MM.1S (cell line): ENCODE measurements around the gene PDHA1.

Experiments
- EZH2 ChIP-seq: fragments of 300-600 bp; sonication (generic); optimal IDR thresholded peaks from 2 replicates; pipeline ENCODE3; 2017; ENCODE audit warnings: low read depth, mild to moderate bottlenecking, antibody characterized with exemption, low read length, mixed read lengths
- EZH2phosphoT487 ChIP-seq: fragments of 300-600 bp; sonication (generic); IDR thresholded peaks from 2 replicates; pipeline ENCODE4 v1.6.1; 2018; ENCODE audit warnings: antibody characterized with exemption, low read length
- TF ChIP-seq, protein P1 (sequence below): fragments of 300-600 bp; sonication (generic); IDR thresholded peaks from 2 replicates; pipeline ENCODE4 v1.5.1; 2016; ENCODE audit warnings: antibody characterized with exemption, low read length, mixed read lengths

GRCh38 chrX:19372170-19372546 lies 28.4 kb downstream of the PDHA1 start:
- TF ChIP-seq, protein P1, sequence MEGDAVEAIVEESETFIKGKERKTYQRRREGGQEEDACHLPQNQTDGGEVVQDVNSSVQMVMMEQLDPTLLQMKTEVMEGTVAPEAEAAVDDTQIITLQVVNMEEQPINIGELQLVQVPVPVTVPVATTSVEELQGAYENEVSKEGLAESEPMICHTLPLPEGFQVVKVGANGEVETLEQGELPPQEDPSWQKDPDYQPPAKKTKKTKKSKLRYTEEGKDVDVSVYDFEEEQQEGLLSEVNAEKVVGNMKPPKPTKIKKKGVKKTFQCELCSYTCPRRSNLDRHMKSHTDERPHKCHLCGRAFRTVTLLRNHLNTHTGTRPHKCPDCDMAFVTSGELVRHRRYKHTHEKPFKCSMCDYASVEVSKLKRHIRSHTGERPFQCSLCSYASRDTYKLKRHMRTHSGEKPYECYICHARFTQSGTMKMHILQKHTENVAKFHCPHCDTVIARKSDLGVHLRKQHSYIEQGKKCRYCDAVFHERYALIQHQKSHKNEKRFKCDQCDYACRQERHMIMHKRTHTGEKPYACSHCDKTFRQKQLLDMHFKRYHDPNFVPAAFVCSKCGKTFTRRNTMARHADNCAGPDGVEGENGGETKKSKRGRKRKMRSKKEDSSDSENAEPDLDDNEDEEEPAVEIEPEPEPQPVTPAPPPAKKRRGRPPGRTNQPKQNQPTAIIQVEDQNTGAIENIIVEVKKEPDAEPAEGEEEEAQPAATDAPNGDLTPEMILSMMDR: peak; percentile 70
- TF ChIP-seq EZH2phosphoT487 (no peak), EZH2 (no peak)
